Measurements from ENCODE around the gene STARD8. TPM values are rescaled to one million over a fixed set of nuclear protein-coding genes. Genes with fewer than 3 reads are reported as not detected.

Gene STARD8
- total RNA-seq, 1 experiment from 2014 or later: 0.34 TPM

GRCh38 chrX:68757331-68757730 is 109.9 kb downstream of the STARD8 start:
- DNase-seq (ENCODE audit: low read depth, low spot score): no peak
- in situ Hi-C loops (cut with HindIII; ENCODE audit: low pct_unique_long_range_greater_than_20kb, low sequenced_read_pairs): no loop called here

GRCh38 chrX:68757731-68758130 is 110.3 kb downstream of the STARD8 start:
- in situ Hi-C loops (cut with HindIII; ENCODE audit: low pct_unique_long_range_greater_than_20kb, low sequenced_read_pairs): no loop called here
- DNase-seq (ENCODE audit: low read depth, low spot score): no peak

GRCh38 chrX:68758671-68759070 is 111.2 kb downstream of the STARD8 start:
- in situ Hi-C loops (cut with HindIII; ENCODE audit: low pct_unique_long_range_greater_than_20kb, low sequenced_read_pairs): no loop called here
- DNase-seq (ENCODE audit: low read depth, low spot score): no peak

- DNase-seq (ENCODE audit: low read depth, low spot score): no peak
- in situ Hi-C loops (cut with HindIII; ENCODE audit: low pct_unique_long_range_greater_than_20kb, low sequenced_read_pairs): no loop called here
Measured at GRCh38 chrX:68761086-68761485, 113.6 kb downstream of the STARD8 start.

GRCh38 chrX:68762766-68763165 is 115.3 kb downstream of the STARD8 start:
- DNase-seq (ENCODE audit: low read depth, low spot score): no peak
- in situ Hi-C loops (cut with HindIII; ENCODE audit: low pct_unique_long_range_greater_than_20kb, low sequenced_read_pairs): no loop called here

GRCh38 chrX:68763481-68763880 is 116.0 kb downstream of the STARD8 start:
- DNase-seq (ENCODE audit: low read depth, low spot score): no peak
- in situ Hi-C loops (cut with HindIII; ENCODE audit: low pct_unique_long_range_greater_than_20kb, low sequenced_read_pairs): no loop called here

Small RNA genes lying within 50 kb of the gene (small RNA-seq; reads per million reads assigned to genes)
- gene COX6CP12: 0 reads per million in 2 experiments

Other genes starting within 250 kb of the STARD8 start
- 70.2 and 72.0 TPM in 2 replicates for gene OPHN1, start 214.2 kb upstream of the STARD8 start, total RNA-seq (2014; rRNA removed; shearing (Covaris generic))
- gene YIPF6, start 148.6 kb upstream of the STARD8 start, total RNA-seq (2014; rRNA removed; shearing (Covaris generic)): 55.5 and 70.0 TPM in 2 replicates
- 6.0 and 6.5 TPM in 2 replicates for gene EFNB1, start 181.4 kb downstream of the STARD8 start, total RNA-seq (2014; rRNA removed; shearing (Covaris generic))